Gastroesophageal sphincter (tissue), 3 donors: Measurements from ENCODE around the gene MCOLN2.

Source experiments
- CTCF ChIP-seq, 4 experiments: fragments of 200-600 bp in 2 of 4; fragments of 450-650 bp in 2 of 4; sonication (generic) in 1 of 4; IDR thresholded peaks; one replicate each; pipeline ENCODE4 v1.5.1; 2017 to 2019; ENCODE audit warnings: antibody characterized with exemption in 4 of 4, mild to moderate bottlenecking in 2 of 4, moderate library complexity in 2 of 4
- EP300 ChIP-seq: sonication (generic); formaldehyde crosslinking; IDR thresholded peaks from one replicate; pipeline ENCODE4 v1.6.1; 2017; ENCODE audit warnings: antibody characterized with exemption, mild to moderate bottlenecking
- POLR2A ChIP-seq, 2 donors: fragments of 450-650 bp; IDR thresholded peaks; one replicate each; pipeline ENCODE4 v1.6.1; 2017; ENCODE audit warnings: antibody characterized with exemption in 2 of 2, mild to moderate bottlenecking in 2 of 2, moderate library complexity in 1 of 2
- POLR2AphosphoS5 ChIP-seq: sonication (generic); formaldehyde crosslinking; IDR thresholded peaks from one replicate; pipeline ENCODE4 v1.6.1; 2017; ENCODE audit warnings: antibody characterized with exemption

- TF ChIP-seq CTCF (IDR thresholded peaks at IDR 0.05) = no peak
- TF ChIP-seq POLR2A (IDR thresholded peaks at IDR 0.05) = no peak
- TF ChIP-seq EP300 = no peak
- no peak for TF ChIP-seq POLR2AphosphoS5
Measured at GRCh38 chr1:84996846-84997666, at the start of gene MCOLN2.
